ENCODE results near the gene NCL.
A peak's percentile ranks its signal among the peaks of the same experiment; 100 is the strongest.
"Not testable (repeated sequence)": the region's sequence is repeated elsewhere in the genome, so short reads cannot be mapped to it uniquely, and the experiment has no call there.

The NCL gene

GRCh38 chr2:231427116-231427515 lies 37.2 kb downstream of the NCL start:
- no peak for DNase-seq

DNA sequence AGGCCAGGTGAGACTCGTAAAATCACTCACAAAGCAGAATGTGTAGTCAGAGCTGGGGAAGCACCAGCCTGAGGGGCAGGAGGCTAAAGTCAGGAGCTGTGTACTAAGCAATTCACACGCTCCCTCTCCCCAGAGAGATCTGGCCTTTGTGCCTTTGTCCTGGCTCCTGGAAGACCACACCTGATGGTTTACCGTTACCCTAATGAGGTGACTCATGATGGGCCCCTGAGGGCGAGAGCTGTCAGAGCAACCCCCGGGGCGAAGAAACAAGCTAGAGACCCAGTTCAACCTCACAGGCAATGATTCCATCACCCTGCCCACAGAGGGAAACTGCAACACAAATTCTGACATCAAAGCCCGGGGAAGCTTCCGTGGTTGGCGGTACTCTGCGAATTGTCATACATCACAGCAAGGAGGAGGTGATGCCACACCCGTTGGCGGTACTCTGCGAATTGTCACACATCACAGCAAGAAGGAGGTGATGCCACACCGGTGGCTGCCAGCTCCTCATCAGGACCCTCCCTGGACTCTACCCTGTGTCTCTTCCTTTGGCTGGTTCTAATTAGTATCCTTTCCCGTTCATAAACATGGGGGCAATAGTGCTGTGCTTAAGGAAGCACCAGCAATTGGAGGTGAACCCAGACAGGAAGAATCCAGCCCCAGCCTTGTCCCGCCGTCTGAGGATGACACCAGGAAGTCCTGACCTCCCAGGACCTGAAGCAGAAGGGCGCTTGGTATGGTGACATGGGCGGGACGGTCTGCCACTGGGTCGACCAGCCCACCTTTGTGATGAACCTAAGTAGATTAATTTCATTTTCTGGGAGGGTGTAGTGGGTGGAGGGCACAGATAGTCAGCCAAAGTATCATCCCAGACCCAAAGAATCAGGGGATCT lies 38.2 kb downstream of the NCL start:
- DNase-seq: no peak

GRCh38 chr2:231425291-231425810 lies 38.9 kb downstream of the NCL start:
- no peak for DNase-seq

DNA sequence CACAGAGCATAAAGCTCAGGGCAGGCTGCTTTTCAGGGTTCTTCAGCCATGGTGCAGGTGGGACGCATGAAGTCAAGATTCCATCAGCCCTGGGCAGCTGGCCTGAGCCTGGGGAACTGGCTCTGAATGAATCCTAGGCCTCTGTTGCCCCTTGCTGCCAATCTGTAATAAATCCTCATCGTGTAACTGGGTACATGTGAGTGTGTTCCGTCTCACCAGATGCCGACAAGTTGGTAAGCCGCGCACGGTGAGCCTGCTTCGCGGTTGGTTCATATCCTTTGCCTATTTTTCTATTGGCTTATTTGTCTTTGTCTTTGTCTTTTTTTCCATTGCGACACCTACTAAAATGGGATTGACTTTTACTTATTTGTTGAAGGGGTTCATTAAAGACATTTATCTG lies 41.1 kb downstream of the NCL start:
- DNase-seq: no peak

GRCh38 chr2:231422056-231422455 lies 42.2 kb downstream of the NCL start:
- no peak for DNase-seq

DNA sequence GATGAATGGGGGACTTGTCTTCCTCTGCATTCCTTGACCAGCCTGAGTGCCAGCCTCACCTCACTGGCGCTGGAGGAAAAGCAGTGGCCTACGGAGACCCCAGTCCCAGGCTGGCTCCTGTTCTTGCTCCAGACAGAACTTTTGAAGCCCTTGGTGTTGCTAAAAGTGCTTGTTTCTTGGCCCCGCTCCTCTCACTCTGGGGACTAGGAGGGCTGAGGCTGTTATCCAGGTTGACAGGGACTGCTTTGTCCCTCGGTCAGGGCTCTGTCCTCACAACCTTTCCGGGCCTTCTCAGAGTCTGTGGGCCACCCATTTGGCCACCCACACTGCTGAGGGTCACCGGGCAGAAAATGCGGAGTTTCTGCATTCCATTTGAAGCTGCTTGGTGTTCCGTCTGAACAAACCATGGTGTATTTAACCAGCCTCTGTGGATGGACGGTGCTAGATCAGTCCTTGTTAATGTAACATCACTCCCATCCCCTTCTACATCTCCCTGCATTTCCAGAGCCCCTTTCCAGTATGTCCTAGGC lies 43.2 kb downstream of the NCL start:
- no peak for DNase-seq

- DNase-seq: no peak
These were observed 45.3 kb downstream of the NCL start for GRCh38 chr2:231418820-231419640.

DNA sequence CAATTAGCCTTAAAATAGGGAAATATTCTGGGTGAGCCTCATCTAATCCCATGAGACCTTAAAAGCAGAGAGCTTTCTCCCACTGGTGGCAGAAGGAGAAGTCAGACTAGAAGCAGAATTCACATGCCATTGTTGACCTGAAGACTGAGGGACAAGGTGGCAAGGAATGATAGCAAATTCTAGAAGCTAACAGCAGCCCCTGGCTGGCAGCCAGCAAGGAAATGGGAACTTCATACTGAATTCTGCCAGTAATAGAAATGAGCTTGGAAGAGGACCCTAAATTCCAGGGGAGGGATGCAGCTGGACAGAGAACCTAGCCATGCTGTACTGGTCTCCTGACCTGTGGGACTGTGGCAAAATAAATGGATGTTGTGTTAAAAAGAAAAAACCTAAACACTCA lies 49.3 kb downstream of the NCL start:
- no peak for DNase-seq

GRCh38 chr2:231413921-231414476 lies 50.3 kb downstream of the NCL start:
- DNase-seq: no peak

GRCh38 chr2:231413456-231413855 lies 50.8 kb downstream of the NCL start:
- no peak for DNase-seq

GRCh38 chr2:231412618-231412963 lies 51.7 kb downstream of the NCL start:
- no peak for DNase-seq

DNA sequence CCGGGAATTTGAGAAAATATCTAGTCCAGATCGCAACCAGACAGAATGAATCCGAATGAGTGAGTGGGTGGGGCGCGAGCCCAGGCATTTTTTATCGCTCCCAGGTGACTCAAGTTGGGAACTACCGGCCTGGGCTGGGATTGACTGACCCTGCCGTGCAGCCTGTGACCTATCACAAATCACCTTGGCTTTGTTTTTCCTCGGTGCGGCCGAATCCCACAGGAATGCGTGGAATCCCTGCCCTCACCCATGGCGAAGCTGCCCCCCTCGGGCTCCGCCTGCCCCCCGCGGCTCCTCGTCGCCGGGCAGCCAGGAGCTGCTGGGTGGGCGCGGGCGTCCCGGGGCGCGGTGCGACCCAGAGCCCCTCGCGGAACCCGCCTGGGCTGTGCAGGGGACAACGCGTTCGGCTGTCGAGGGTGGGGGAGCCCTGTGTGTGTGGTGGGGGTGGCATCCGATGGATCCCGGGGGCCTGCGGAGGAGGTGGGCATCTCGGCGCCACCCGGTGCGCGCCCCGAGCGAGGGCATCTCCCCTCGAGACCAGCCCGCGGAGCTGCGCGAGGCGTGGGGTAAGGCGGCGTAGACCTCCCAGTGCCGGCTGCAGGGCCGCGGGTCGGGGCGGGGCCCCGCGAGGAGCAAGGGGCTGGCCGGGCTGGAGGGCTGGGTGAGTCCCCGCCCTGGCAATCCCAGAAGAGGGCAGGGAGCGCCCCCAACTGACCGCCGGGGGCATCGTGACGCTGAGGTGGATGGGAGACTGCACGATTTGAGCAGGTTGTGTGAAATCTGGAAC lies 52.3 kb downstream of the NCL start:
- DNase-seq: peak; percentile 54

GRCh38 chr2:231411237-231411636 lies 53.0 kb downstream of the NCL start:
- DNase-seq: no peak

GRCh38 chr2:231410293-231411004 lies 53.8 kb downstream of the NCL start:
- no peak for DNase-seq

DNA sequence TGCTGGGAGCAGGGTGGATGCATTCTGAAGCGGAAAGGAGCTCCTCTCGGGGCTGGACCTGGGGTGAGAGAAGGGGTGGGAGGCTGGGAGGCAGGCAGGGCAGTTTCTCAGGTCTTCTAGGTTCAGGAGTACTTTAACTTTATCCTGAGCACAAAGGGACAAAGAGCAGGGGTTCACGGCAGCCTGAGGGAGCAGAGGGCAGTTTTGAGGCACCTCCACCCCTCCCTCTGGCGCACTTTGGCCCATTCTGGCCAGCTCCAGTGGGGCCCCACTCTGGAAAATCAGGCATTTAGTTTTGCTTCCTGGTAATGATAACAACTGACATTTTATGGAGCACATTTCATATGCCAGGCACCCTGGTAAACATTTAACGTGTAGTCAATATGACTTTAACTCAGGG lies 54.5 kb downstream of the NCL start:
- no peak for DNase-seq

DNA sequence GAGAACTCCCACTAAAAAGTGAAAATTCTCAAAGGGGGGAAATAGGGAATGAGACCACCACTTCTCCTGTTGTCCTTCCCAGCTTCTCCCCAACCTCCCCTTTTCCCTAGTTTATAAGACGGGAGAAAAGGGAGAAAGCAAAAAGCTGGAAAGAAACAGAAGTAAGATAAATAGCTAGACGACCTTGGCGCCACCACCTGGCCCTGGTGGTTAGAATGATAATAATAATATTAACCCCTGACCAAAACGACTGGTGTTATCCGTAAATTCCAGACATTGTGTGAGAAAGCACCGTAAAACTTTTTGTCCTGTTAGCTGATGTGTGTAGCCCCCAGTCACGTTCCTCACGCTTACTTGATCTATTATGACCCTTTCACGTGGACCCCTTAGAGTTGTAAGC lies 56.0 kb downstream of the NCL start:
- DNase-seq: not testable (repeated sequence)

DNA sequence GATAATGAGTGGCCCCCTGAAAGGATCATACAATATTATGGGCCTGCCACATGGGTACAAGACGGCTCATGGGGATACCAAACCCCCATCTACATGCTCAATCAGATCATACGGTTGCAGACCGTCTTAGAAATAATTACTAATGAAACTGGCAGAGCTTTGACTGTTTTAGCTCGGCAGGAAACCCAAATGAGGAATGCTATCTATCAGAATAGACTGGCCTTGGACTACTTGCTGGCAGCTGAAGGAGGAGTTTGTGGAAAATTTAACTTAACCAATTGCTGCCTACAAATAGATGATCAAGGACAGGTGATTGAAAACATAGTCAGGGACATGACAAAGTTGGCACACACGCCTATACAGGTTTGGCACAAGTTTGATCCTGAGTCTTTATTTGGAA lies 56.6 kb downstream of the NCL start:
- DNase-seq: not testable (repeated sequence)

GRCh38 chr2:231405601-231406367 lies 58.5 kb downstream of the NCL start:
- DNase-seq: not testable (repeated sequence)

- not testable (repeated sequence) for DNase-seq
These were observed 60.1 kb downstream of the NCL start for GRCh38 chr2:231404183-231404578.

All from NCI-H748 treated with DMSO at 0.1 percent for 48 hours (cell line).